WERI-Rb-1 (cell line): ENCODE results near the gene IRAK1.

Experiments
- DNase-seq: peaks from one replicate; pipeline ENCODE4 v3.0.0-alpha.2; 2020
- H3K27ac ChIP-seq: fragments of 250-450 bp; sonication (Bioruptor Pico); 2 replicates; pipeline ENCODE4 v1.5.1; 2020; ENCODE audit warnings: mild to moderate bottlenecking, moderate library complexity
- H3K27me3 ChIP-seq: fragments of 250-450 bp; sonication (Bioruptor Pico); 2 replicates; pipeline ENCODE4 v1.5.1; 2021; ENCODE audit warnings: mild to moderate bottlenecking, low read depth, moderate library complexity; ENCODE audit not compliant: insufficient read depth, severe bottlenecking
- H3K36me3 ChIP-seq: fragments of 250-450 bp; sonication (Bioruptor Pico); 2 replicates; pipeline ENCODE4 v1.5.1; 2020; ENCODE audit warnings: mild to moderate bottlenecking, moderate library complexity
- H3K4me3 ChIP-seq: 2 replicates; pipeline ENCODE4 v1.5.1; 2011; ENCODE audit warnings: low read depth, mild to moderate bottlenecking, control low read depth, low read length
- H3K9me3 ChIP-seq: fragments of 250-450 bp; sonication (Bioruptor Pico); 2 replicates; pipeline ENCODE4 v1.5.1; 2021; ENCODE audit warnings: mild to moderate bottlenecking, moderate library complexity; ENCODE audit not compliant: severe bottlenecking
- CTCF ChIP-seq: IDR thresholded peaks from 2 replicates; pipeline ENCODE4 v1.5.1; 2011; ENCODE audit warnings: low read depth, mild to moderate bottlenecking, control low read depth, inconsistent platforms, low read length

Gene IRAK1

GRCh38 chrX:153972368-153973126 lies 47.2 kb downstream of the IRAK1 start, which contains the start of gene TMEM187:
Gene TMEM187 (plus strand): TSS chrX:153972754. CDS start chrX:153982063, 9,309 bp downstream.
- Histone ChIP-seq H3K36me3 (peaks cover 34% of the 10 kb centered on the region), H3K4me3 (peak within 1 kb of the TSS; percentile 92), H3K27me3 (peaks cover 12% of the 10 kb centered on the region), H3K27ac (peak within 1 kb of the TSS; percentile 99), H3K9me3 (peaks cover 4% of the 10 kb centered on the region)
- DNase-seq = peak; percentile 97
- no peak for TF ChIP-seq CTCF

- peaks cover 42% of the 10 kb centered on the region for H3K36me3 ChIP-seq
- H3K27me3 ChIP-seq = peaks cover 12% of the 10 kb centered on the region
- peak within 1 kb of the TSS; percentile 99 for H3K27ac ChIP-seq
- peak; percentile 97 for DNase-seq
- TF ChIP-seq CTCF = no peak
- peak within 1 kb of the TSS; percentile 92 for H3K4me3 ChIP-seq
- H3K9me3 ChIP-seq = peaks cover 4% of the 10 kb centered on the region
Measured at GRCh38 chrX:153971450-153972367, 48.0 kb downstream of the IRAK1 start, which contains the start of gene HCFC1. Gene HCFC1 (minus strand): TSS chrX:153971818. CDS start chrX:153970840, 978 bp downstream.

GRCh38 chrX:153971124-153971449 lies 48.6 kb downstream of the IRAK1 start:
- TF ChIP-seq CTCF = no peak
- peak; percentile 93 for DNase-seq
- Histone ChIP-seq H3K36me3 (peaks cover 48% of the 10 kb centered on the region), H3K27ac (peak overlapping the region; percentile 99), H3K27me3 (peaks cover 11% of the 10 kb centered on the region), H3K9me3 (peaks cover 4% of the 10 kb centered on the region), H3K4me3 (peak overlapping the region; percentile 92)

GRCh38 chrX:153970357-153971123 lies 49.2 kb downstream of the IRAK1 start:
- Histone ChIP-seq H3K9me3 (peaks cover 4% of the 10 kb centered on the region), H3K27me3 (peaks cover 7% of the 10 kb centered on the region), H3K27ac (peak overlapping the region; percentile 99), H3K36me3 (peaks cover 50% of the 10 kb centered on the region), H3K4me3 (peak overlapping the region; percentile 92)
- no peak for TF ChIP-seq CTCF
- DNase-seq = peak; percentile 89

DNA sequence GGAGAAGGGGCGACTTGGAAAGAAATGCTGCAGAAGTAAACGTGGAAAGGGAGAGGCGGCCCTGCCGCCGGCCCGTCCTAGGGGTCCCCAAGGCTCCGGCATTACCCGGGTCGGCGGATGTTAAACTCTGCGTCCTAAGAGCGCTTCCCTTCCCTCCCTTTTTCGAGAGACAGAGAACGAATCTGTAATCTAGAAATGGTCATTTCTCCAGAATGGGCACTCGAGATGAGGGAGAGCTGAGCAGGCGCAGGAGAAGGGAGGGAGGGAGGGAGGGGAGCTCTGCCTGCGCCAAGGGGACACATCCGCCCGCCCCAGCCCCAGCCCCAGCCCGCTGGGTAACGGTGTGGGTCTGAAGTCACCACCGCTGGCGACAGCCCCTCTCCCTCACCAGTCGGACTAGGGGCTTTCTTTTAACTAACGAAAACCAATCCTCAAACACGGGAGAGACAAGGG lies 49.8 kb downstream of the IRAK1 start:
- Histone ChIP-seq H3K4me3 (peak overlapping the region; percentile 92), H3K36me3 (peaks cover 57% of the 10 kb centered on the region), H3K27me3 (peaks cover 12% of the 10 kb centered on the region), H3K27ac (peak overlapping the region; percentile 64), H3K9me3 (peaks cover 4% of the 10 kb centered on the region)
- DNase-seq = no peak
- no peak for TF ChIP-seq CTCF
